ENCODE measurements around the gene SMIM27.
"Not testable (repeated sequence)": the region's sequence is repeated elsewhere in the genome, so short reads cannot be mapped to it uniquely, and the experiment has no call there.

The SMIM27 gene

GRCh38 chr9:32552172-32552872 lies at the start of gene SMIM27, which contains the start of gene TOPORS:
Gene SMIM27, plus strand, starts transcription at chr9:32552327. Its CDS starts 108 bp downstream, at chr9:32552435.
Gene TOPORS, minus strand, starts transcription at chr9:32552586. Its CDS starts 150 bp downstream, at chr9:32552436.
- DNase-seq (ENCODE audit: low read depth in 2 of 2), result peak; percentile 82 to 86

- no peak for DNase-seq (ENCODE audit: low read depth in 2 of 2)
These were observed 49.7 kb upstream of the SMIM27 start for GRCh38 chr9:32502464-32502863.

- no peak for DNase-seq (ENCODE audit: low read depth in 2 of 2)
These were observed 49.1 kb upstream of the SMIM27 start for GRCh38 chr9:32503008-32503407.

GRCh38 chr9:32508728-32509127 lies 43.4 kb upstream of the SMIM27 start:
- DNase-seq (ENCODE audit: low read depth in 2 of 2), result no peak

- no peak for DNase-seq (ENCODE audit: low read depth in 2 of 2)
These were observed 35.9 kb upstream of the SMIM27 start for GRCh38 chr9:32516241-32516640.

- no peak for DNase-seq (ENCODE audit: low read depth in 2 of 2)
These were observed 33.9 kb upstream of the SMIM27 start for GRCh38 chr9:32518276-32518675.

GRCh38 chr9:32523910-32524309 lies 28.2 kb upstream of the SMIM27 start:
- no peak for DNase-seq (ENCODE audit: low read depth in 2 of 2)

- DNase-seq (ENCODE audit: low read depth in 2 of 2), result not testable (repeated sequence)
These were observed 27.6 kb upstream of the SMIM27 start for GRCh38 chr9:32524558-32524891.

GRCh38 chr9:32524892-32525708 lies 27.0 kb upstream of the SMIM27 start:
- DNase-seq (ENCODE audit: low read depth in 2 of 2), result no peak

GRCh38 chr9:32525709-32526030 lies 26.5 kb upstream of the SMIM27 start:
- DNase-seq (ENCODE audit: low read depth in 2 of 2), result no peak

GRCh38 chr9:32526041-32526706 lies 26.0 kb upstream of the SMIM27 start, which contains the start of gene RIGI:
Gene RIGI, minus strand, starts transcription at chr9:32526196. Its CDS starts 30 bp downstream, at chr9:32526166.
- peak; percentile 45 to 57 for DNase-seq (ENCODE audit: low read depth in 2 of 2)

- no peak for DNase-seq (ENCODE audit: low read depth in 2 of 2)
These were observed 25.4 kb upstream of the SMIM27 start for GRCh38 chr9:32526707-32527048.

GRCh38 chr9:32533336-32533735 lies 18.8 kb upstream of the SMIM27 start:
- DNase-seq (ENCODE audit: low read depth in 2 of 2), result no peak

- DNase-seq (ENCODE audit: low read depth in 2 of 2), result no peak
These were observed 18.3 kb upstream of the SMIM27 start for GRCh38 chr9:32533816-32534215.

- no peak for DNase-seq (ENCODE audit: low read depth in 2 of 2)
These were observed 9.1 kb upstream of the SMIM27 start for GRCh38 chr9:32543047-32543446.

- no peak for DNase-seq (ENCODE audit: low read depth in 2 of 2)
These were observed 6.2 kb upstream of the SMIM27 start for GRCh38 chr9:32545884-32546283.

- not testable (repeated sequence) for DNase-seq (ENCODE audit: low read depth in 2 of 2)
These were observed 3.9 kb upstream of the SMIM27 start for GRCh38 chr9:32548213-32548612.

- DNase-seq (ENCODE audit: low read depth in 2 of 2), result no peak
These were observed 2.0 kb upstream of the SMIM27 start for GRCh38 chr9:32550150-32550561.

GRCh38 chr9:32550562-32551275 lies 1.4 kb upstream of the SMIM27 start:
- DNase-seq (ENCODE audit: low read depth in 2 of 2), result peak; percentile 84 to 85

GRCh38 chr9:32551276-32552051 lies 663 bp upstream of the SMIM27 start:
- DNase-seq (ENCODE audit: low read depth in 2 of 2), result peak; percentile 27

- no peak for DNase-seq (ENCODE audit: low read depth in 2 of 2)
These were observed 2.0 kb downstream of the SMIM27 start for GRCh38 chr9:32554107-32554506.

Measured in activated CD4-positive, alpha-beta T cell treated with anti-CD3 and anti-CD28 coated beads for 24 hours (primary cell).